GM18870 (cell line): ENCODE data around the gene PDPK1.

Source experiments
- ATAC-seq: cut with Tn5 transposase; IDR thresholded peaks from one replicate; pipeline ENCODE4 v1.9.1; 2021; ENCODE audit warnings: moderate library complexity; ENCODE audit not compliant: unreplicated experiment

PDPK1 gene

DNA sequence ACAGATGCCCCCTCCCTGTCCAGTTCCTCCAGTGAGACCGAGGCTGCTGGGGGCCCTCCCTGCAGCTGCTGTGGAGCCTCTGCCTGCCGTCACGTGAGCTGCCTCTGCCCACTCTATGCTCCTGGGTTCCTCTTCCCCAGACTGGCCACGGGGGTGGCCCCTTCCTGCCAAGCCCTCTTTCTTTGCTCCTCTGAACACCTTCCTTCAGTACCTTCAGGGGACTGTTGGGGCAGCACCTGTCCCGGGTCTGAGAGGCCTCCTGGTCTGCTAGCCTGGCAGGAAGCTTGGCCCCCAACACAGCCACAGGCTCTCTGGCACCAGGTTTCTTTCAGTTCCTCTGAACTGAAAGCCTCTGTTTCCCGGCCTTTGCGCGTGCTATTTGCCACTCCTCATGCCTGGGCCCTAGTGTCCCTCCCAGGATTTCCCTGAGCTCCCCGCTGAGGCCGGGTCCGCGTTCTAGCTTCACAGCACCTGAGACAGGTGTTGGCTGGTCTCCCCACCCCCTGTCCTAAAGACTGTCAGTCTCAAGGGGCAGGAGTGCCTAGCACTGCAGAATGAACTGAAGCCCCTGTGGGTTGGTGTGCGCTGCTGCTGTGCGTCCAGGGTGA lies 30.7 kb upstream of the PDPK1 start:
- no peak for ATAC-seq

DNA sequence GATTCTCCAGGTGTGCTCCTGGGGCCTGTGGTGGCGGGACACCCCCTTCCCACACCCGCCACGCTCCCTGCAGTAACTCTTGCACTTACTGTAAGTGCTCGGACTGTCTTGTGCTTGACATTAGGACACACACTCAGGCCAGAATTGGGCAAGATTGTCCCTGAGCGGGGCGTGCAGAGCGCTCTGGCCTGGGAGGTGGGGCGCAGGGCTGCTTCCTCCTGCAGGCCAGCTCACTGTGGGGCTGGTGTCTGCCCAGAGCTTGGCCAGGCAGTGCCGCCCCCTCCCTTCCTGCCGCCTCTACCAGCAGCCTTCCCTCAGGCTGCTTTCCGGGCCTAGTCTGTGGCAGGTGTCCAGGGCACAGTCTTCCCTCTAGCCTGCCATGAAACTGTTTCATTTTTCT lies 30.2 kb upstream of the PDPK1 start:
- no peak for ATAC-seq

DNA sequence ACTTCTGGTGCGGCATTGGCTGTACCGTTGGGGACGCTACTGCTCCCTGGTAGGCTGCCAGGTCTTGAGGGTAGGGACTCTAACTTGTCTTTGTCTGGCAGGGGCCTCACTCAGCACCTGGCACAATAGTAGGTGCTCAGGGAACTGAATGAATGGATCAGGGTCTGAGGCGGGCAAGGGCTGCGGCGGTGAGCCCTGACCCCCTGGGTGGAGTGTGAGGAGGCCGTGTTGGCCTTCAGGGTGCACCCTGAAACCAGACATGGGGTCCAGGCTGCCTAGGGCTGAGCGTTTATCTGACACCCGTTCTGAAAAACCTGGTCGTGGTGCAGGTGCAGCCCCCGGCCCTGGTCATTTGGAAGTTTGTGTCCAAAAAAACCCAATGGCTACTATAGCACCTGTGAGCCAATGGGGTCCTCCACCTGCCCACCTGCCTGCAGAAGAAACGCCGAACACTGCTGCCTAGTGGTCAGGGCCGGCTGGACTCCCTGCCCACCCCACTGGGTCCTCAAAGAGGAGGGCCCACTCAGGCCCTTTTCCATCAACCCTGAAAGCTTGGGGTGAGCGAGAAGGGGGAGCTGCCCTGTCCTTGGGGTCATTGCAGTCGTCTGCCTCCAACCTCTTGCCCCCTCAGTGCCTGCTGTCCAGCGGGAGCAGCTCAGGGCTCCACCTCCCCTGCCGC lies 29.0 kb upstream of the PDPK1 start:
- ATAC-seq = no peak

DNA sequence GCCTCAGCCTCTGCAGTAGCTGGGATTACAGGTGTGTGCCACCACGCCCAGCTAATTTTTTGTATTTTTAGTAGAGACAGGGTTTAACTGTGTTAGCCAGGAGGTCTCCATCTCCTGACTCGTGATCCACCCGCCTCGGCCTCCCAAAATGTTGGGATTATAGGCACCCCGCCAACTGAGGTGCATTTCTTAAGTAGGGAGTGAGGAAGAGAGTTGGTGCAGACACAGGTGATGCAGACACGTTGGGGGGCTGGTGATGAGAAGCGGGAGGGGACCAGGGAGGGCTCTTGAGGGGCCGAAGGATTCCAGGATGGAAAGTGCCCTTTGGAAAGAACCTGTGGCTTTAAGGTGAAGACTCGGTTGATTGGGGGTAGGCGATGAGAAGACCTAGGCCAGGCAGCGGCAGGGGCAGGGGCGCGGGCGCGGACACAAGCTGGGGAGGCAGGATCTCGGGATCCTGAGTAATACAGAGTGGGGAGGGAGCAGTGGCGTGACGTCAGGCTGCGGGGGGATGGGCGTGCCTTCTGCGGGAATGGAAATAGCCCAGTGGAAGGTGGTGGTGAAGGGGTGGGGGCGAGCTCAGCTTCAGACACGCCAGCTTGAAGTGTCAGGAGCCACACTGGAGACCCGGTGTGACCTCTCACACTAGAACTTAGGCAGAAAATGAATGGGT lies 26.6 kb upstream of the PDPK1 start:
- no peak for ATAC-seq

DNA sequence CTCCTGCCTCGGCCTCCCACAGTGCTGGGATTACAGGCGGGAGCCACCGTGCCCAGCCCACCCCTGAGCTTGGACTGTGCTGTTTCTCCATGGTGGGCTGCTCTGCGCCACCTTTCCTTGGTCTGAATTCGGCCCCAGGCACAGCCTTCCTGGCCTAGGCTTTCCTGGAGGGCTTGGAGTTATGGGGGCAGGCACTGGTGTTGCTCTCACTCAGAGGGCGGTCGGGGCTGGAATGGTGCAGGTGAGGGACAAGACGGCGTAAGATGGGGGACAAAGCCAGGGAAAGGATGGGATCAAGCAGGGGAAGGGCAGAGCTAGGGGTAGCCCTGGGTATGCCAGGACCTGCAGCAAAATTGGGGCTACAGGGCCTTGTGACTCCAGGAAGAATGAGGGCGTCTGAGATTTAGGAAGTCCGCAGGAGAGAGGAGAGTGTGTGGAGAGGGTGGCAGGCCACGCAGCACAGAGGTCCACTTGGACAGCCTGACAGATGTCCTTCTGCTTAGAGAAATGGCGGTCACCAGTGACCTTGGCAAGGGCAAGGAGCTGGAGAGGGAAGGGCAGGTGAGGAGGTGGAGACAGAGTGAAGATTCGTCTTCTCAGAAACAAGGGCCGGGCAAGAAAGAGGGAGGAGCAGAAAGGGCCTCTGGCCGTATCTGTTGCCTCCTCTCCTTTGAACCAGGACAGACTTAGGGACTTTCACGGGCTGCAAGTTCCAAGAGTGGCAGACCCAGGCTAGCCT lies 25.7 kb upstream of the PDPK1 start:
- no peak for ATAC-seq

DNA sequence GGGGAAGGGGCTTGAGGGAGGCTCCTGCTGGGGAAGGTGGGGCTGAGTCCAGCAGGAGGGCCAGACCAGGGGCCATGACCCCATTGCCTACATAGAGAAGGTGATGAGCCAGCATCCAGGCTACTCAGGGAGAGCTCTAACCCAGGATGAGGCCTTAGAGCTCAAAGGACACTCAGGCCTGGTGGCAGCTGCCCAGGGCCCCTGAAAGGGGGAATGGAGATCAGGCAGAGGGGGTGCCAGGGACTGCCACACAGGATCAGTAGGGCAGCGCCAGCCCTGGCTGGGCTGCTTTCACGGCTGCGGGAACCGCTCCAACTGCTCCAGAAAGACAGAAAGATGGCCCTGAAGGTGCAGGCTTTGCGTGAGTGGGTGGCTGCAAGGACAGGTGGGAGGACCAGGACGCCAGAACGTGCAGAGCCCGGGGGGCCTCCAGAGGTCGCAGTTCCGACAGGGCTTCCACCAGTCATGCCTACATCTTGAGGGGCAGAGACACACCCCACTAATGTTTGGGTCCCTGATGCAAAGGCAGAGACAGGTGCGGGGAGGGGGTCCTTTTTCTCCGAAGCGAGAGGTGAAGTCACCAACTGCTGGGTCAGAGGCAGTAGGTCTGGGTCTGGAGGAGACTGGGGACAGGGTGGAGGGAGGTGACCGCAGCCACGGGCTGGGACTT lies 25.0 kb upstream of the PDPK1 start:
- ATAC-seq = no peak

DNA sequence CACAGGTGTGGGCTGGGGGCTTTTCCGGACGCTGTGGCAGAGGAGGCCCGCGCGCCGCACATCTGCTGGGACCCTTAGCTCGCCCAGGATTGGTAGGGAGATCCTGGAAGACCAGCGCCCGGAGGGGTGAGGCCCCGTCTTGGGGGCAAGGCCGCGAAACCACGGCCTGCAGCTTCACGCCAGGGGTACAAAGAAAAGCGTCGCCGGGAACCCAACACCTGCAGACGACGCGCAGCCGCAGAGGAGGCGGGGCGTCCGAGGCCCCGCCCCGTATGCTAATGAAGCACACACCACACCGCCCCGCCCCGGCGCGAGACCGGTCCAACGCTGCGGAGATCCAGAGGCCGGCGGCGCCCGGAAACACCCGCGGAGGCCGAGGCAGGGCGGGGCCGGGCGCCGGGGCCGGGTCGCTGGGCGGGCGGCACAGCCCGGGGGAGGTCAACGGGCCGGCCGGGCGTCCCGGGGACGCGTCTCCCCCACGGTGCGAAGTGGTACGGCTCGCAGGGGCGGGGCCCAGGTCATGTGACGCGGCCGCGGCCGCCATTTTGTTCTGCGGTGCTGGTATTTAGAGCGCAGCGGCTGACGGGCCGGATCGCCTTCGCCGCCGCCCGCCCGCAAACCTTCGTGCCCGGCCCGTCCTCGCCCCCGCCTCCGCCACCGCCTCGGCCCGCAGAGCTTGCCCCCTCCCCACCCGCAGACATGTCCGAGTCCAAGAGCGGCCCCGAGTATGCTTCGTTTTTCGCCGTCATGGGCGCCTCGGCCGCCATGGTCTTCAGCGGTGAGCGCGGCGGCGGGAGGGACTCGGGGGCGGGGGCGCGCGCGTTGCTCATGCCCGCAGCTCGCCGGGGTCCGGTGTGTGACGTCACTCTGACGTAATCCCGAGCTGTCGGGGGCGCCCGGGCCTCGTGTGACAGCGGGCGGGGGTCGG lies 24.2 kb upstream of the PDPK1 start, which contains the start of gene ATP6V0C:
ATP6V0C (plus strand) TSS at position 548 of the 928 bp plus-strand sequence; CDS start at position 700, 152 bp downstream.
- peak; percentile 40 for ATAC-seq

DNA sequence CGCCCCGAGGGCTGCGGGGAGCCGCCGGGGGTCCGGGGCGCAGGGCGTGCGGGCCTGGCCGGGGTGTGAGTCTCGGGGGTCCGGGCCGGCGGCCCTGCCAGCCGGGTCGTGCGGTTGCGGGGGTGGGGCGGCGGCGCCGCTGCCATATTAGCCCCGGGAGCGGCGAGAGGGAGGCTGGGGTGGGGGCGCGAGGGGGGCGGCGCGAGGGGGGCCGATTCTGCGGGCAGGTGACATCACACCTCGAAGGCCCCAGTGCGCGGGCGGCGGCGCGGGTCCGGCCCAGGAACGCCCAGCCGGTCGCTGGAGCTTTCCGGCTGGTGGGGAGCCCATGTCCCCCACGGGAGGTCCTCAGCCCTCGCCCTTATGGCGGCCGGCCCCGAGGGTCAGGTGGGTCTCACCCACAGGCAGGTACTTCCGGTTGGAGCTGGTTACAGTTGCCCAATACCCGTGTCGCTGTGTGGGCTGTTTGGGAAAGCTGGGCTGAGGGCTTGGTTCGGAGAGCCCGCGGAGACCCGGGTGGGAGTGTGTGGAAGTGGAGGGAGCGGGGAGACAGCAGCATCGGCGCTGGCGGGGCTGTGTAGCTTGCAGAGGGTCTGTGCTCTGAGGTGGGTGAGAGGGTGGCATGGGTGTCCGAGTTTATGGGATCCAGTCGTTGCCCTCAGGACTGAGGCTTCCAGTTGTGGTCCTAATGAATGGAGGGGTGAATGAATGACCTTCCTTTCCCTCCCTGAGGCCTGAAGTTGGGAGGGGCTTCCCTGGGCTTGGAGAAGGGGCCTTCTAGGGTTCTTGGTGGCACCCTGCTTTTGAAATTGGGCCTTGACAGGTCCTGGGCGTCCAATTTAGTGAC lies 23.3 kb upstream of the PDPK1 start:
- ATAC-seq = no peak

DNA sequence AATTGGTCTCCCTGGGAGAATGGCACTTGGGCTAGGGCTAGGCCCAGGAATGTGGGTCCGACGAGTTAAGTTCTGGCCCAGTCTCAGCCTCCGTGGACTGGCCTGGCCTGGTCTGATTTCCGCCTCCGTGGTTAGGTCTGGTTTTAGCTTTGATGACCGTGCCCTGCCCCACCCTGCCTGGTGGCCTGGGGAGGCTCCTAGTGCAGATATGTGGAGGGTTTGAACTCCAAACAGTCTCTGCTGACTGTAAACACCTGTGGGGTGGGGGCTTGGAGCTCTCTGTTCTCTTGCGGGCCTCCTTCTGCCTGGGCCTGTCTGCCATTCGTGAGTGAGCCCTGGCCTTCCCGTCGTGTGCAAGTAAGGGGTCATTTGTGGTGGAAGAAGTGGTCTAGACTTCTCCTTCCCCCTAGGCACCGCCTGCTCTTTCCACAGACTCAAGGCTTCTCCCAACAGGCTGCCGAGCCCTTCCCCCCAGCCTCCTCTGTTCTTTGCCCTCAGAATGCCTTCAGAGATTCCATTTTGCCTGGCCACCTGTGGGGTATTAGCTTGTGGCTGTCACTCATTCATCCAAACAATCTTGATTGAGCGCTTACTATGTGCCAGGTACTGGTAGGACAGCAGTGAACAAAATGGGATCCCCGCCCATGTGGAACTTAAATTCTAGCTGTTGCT lies 22.5 kb upstream of the PDPK1 start:
- no peak for ATAC-seq

DNA sequence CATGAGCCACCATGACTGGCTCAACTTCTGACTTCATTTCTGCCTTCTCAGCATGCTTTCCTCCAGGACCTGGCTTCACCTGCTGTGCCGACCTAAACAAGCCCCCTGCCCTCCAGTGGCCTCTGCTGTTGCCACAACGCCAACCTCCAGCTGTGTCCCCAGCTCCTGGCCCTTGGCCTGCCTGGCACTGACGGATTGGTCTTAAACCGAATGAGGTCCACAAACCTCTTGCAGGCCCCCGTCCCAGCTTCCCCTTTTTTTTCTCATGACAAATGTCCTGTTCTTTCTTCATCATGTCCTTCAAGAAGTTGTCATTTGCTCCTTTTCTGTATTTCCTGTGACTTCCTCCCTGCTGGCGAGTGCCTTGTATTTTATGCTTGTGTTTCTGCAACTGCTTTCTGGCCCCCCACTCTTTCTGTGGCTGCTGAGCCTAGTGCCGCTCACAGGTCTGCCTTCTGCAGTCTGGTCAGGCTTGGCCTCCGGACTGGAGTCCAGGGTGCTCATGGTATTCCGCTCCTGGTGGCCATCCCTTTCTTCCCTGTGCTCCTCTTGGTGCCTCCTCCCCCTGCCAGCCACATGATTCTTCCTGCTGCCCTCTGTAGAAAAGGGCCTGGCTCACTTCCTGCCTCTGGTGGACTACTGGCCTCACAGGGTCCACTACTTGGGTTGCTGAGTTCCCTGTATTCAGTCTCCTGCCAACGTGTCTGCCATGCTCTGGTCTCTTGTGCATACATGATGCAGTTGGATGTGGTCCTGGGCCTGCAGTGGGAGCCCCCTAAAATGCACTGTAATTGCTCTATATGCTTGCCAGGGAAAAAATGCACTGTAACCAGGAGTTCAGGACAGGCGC lies 21.2 kb upstream of the PDPK1 start:
- no peak for ATAC-seq

DNA sequence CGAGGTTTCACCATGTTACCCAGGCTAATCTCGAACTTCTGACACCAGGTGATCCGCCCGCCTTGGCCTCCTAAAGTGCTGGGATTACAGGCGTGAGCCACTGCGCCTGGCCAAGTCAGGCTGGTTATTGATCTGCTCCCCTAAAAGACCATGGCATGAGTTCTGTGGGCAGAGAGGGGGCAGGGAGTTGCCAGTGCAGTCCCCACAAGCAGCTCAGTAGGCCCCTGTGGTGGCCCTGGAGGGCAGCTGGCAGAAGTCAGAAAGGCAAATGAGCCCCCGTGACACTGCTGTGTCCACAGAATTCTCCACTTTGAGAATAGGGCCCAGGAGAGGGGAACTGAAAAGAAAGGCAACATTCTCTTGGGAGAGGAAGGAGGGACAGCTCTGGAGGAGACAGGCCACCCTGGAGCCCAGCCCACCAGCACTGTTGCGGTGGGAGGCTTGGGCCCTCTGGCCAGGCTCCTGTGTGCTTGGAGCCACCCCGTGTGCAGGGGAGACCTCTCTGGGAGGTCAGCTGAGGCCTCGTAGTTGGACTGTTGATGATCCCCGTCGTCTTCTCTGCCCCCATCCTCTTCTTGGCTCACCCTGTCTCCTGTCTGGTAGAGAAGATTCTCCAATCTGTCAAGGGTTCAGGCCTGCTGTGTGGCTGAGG lies 19.7 kb upstream of the PDPK1 start:
- no peak for ATAC-seq

DNA sequence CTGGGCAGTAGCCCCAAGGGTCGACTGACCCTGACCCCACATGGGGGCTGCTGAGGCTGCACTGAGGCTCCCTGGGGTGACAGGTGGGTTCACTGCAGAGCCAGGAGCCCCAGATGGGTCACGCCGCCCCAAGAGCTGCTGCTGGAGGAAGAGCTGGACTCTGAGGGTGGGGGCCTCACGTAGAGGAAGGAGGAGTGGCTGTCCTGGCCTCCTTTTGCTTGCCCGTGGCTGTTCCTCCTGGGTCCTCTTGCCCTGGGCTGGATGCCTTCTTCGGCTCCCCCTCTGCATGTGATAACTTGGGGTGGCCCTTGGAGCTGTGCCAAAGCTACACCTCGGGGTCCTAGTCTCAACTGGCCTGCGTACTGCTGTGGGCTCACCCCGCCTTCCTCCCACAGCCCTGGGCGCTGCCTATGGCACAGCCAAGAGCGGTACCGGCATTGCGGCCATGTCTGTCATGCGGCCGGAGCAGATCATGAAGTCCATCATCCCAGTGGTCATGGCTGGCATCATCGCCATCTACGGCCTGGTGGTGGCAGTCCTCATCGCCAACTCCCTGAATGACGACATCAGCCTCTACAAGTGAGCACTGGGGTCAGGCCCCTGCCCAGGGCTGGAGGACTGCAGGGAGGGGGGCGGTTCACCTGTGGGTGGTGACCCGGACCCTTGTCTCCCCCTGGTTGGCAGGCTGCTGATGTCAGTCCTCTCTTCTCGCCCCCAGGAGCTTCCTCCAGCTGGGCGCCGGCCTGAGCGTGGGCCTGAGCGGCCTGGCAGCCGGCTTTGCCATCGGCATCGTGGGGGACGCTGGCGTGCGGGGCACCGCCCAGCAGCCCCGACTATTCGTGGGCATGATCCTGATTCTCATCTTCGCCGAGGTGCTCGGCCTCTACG lies 18.8 kb upstream of the PDPK1 start:
- no peak for ATAC-seq

DNA sequence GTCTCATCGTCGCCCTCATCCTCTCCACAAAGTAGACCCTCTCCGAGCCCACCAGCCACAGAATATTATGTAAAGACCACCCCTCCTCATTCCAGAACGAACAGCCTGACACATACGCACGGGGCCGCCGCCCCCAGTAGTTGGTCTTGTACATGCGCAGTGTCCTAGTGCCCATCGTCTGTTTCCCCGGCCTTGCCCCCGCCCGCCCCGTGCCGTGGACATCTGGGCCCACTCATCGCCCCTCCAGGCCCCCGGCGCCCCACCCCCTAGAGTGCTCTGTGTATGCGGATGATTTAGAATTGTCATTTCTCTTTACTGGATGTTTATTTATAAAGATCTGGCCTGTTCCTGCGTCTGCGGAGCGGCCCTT lies 18.1 kb upstream of the PDPK1 start:
- ATAC-seq = no peak

DNA sequence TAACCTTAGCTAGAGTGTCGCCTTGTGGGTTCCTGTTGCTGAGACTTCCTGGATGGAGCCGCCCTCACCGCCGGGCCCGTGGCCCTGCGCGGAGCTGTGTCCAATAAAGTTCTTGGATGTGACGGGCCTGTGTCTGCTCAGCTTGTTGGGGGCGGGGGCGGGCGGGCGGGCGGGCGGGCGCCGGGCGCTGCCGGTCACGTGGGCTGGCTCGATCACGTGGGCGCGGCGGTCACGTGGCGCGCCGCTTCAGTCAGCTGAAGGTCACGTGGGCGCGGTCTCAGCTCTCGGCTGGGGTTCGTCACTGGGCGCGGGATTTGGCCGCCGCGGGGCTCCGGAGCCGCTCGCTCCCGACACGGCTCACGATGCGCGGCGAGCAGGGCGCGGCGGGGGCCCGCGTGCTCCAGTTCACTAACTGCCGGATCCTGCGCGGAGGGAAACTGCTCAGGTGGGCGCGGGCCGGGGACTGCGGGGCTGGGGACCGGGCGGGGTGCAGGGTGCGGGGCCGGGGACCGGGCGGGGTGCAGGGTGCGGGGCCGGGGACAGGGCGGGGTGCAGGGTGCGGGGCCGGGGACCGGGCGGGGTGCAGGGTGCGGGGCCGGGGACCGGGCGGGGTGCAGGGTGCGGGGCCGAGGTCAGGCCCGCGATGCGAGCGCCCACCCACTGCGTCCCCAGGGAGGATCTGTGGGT lies 17.6 kb upstream of the PDPK1 start, which contains the start of gene AMDHD2:
AMDHD2 (plus strand) TSS at position 275 of the 687 bp plus-strand sequence; CDS start at position 363, 88 bp downstream.
- no peak for ATAC-seq

DNA sequence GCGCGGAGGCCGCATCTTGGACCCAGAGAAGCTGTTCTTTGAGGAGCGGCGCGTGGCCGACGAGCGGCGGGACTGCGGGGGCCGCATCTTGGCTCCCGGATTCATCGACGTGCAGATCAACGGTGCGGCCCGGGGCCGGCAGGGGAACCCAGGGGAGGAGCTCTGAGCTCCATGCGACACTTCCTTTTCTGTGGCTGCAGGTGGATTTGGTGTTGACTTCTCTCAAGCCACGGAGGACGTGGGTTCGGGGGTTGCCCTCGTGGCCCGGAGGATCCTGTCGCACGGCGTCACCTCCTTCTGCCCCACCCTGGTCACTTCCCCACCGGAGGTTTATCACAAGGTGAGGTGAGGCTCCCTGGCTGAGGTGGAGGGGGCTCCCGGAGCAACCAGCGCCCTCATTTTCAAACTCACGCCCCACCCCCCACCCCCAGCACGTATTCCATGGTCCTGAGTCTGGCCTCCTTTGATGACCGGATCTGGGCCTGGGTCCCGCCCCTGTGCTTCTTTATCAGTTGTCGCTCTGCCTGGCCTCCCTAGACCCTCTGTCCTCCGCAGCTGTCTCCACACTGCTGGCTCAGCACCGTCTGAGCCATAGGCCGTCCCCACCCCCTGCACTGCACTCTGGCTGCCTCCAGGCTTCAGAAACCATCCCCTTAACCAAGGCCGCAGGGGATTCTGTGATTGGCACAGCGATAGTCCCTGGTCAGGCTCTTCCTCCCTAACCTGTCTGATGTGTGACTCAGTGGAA lies 16.9 kb upstream of the PDPK1 start:
- ATAC-seq = no peak
